ENCODE data around the gene KMT2B. TPM values are rescaled to one million over a fixed set of nuclear protein-coding genes. Genes with fewer than 3 reads are reported as not detected.

The KMT2B gene
- 13.9 TPM for polyA plus RNA-seq (2013, experiment 1 of 2)
- 13.0 TPM for polyA plus RNA-seq (2013, experiment 2 of 2)

- WGBS (ENCODE audit: extremely low coverage, insufficient coverage, low lambda C conversion rate): no CpG with 5 or more reads among the region's 109 CpGs
- H3K4ac ChIP-seq (ENCODE audit: low read depth, low read length): peak within 1 kb of the TSS; percentile 79
- H3K9ac ChIP-seq (ENCODE audit: low read length): peak within 1 kb of the TSS; percentile 95
Observed at GRCh38 chr19:35717665-35718344, at the start of gene KMT2B. Gene KMT2B (plus strand): TSS chr19:35718003. CDS start chr19:35718019, 16 bp downstream.

GRCh38 chr19:35669566-35669965 is 48.2 kb upstream of the KMT2B start:
- H3K56ac ChIP-seq (ENCODE audit: low read length): no peak overlapping the region
- H2BK5ac ChIP-seq (ENCODE audit: low read length): no peak overlapping the region
- no peak overlapping the region for H4K8ac ChIP-seq (ENCODE audit: low read depth, low read length)
- no peaks in the 10 kb centered on the region for H3K27me3 ChIP-seq (ENCODE audit: insufficient read depth, low read length, poor library complexity)
- no peaks in the 10 kb centered on the region for H3K79me1 ChIP-seq (ENCODE audit: low read length)
- no peak overlapping the region for H3K18ac ChIP-seq (ENCODE audit: low read length)
- no peak overlapping the region for H4K5ac ChIP-seq (ENCODE audit: low read length)
- H3K4ac ChIP-seq (ENCODE audit: low read depth, low read length): no peak overlapping the region
- no peak for DNase-seq
- H3K4me1 ChIP-seq (ENCODE audit: control insufficient read depth, low read depth, low read length): no peaks in the 10 kb centered on the region
- WGBS (ENCODE audit: extremely low coverage, insufficient coverage, low lambda C conversion rate): no CpG with 5 or more reads among the region's 6 CpGs
- no peak overlapping the region for H3K4me3 ChIP-seq (ENCODE audit: low read length)
- H2BK120ac ChIP-seq (ENCODE audit: low read depth, low read length): no peak overlapping the region
- no peak overlapping the region for H3K23ac ChIP-seq (ENCODE audit: low read length)
- H3K27ac ChIP-seq (ENCODE audit: low read depth, low read length): no peak overlapping the region
- H2BK15ac ChIP-seq (replicated peaks; ENCODE audit: low read depth): no peak overlapping the region
- no peak overlapping the region for H3K9ac ChIP-seq (ENCODE audit: low read length)
- H3K79me2 ChIP-seq (ENCODE audit: control insufficient read depth, insufficient read depth, low read length): no peaks in the 10 kb centered on the region
- no peaks in the 10 kb centered on the region for H3K36me3 ChIP-seq (ENCODE audit: control insufficient read depth, insufficient read depth, low read length)
- no peak overlapping the region for H2AK5ac ChIP-seq (ENCODE audit: low read length)
- H3K4me2 ChIP-seq (ENCODE audit: low read length): no peak overlapping the region

More at GRCh38 chr19:35717665-35718344, at the start of gene KMT2B:
- Histone ChIP-seq H2BK120ac (ENCODE audit: low read depth, low read length) (no peak within 1 kb of the TSS), H3K18ac (ENCODE audit: low read length) (peak within 1 kb of the TSS; percentile 77), H2BK15ac (replicated peaks; ENCODE audit: low read depth) (no peak within 1 kb of the TSS), H4K5ac (ENCODE audit: low read length) (no peak within 1 kb of the TSS), H3K27me3 (ENCODE audit: insufficient read depth, low read length, poor library complexity) (no peaks in the 10 kb centered on the region), H3K23ac (ENCODE audit: low read length) (peak within 1 kb of the TSS; percentile 7), H3K36me3 (ENCODE audit: control insufficient read depth, insufficient read depth, low read length) (peaks cover 6% of the 10 kb centered on the region), H3K4me3 (ENCODE audit: low read length) (peak within 1 kb of the TSS; percentile 90), H3K4me1 (ENCODE audit: control insufficient read depth, low read depth, low read length) (peaks cover 5% of the 10 kb centered on the region), H4K8ac (ENCODE audit: low read depth, low read length) (no peak within 1 kb of the TSS), H3K56ac (ENCODE audit: low read length) (peak within 1 kb of the TSS; percentile 98), H3K79me2 (ENCODE audit: control insufficient read depth, insufficient read depth, low read length) (peaks cover 13% of the 10 kb centered on the region), H3K27ac (ENCODE audit: low read depth, low read length) (peak within 1 kb of the TSS; percentile 90), H2BK5ac (ENCODE audit: low read length) (peak within 1 kb of the TSS; percentile 45), H2AK5ac (ENCODE audit: low read length) (no peak within 1 kb of the TSS), H3K79me1 (ENCODE audit: low read length) (peaks cover 13% of the 10 kb centered on the region), H3K4me2 (ENCODE audit: low read length) (peak within 1 kb of the TSS; percentile 99)
- no peak for DNase-seq

DNA sequence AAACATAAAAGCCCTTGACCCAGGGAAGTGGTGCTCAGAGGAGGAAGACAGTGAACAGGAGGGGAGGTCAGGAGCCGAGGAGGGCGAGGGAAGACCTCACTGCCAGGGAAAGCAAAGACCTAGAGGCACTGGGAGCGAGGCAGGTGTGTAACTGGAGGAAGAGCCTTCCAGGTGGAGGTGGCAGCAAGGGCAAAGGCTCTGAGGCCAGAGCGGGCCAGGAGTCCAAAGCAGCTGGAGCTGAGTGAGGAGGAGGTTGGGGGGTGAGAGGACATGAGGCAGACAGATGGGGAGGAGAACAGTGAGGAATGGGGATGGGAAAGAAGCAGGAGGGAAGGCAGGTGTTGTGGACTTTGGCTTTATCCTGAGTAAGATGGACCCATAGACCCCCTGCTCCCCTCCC is 47.8 kb upstream of the KMT2B start:
- no peak overlapping the region for H3K9ac ChIP-seq (ENCODE audit: low read length)
- H3K79me2 ChIP-seq (ENCODE audit: control insufficient read depth, insufficient read depth, low read length): no peaks in the 10 kb centered on the region
- no peak for DNase-seq
- no peak overlapping the region for H3K23ac ChIP-seq (ENCODE audit: low read length)
- no peak overlapping the region for H2AK5ac ChIP-seq (ENCODE audit: low read length)
- no peaks in the 10 kb centered on the region for H3K27me3 ChIP-seq (ENCODE audit: insufficient read depth, low read length, poor library complexity)
- H4K5ac ChIP-seq (ENCODE audit: low read length): no peak overlapping the region
- no peak overlapping the region for H3K27ac ChIP-seq (ENCODE audit: low read depth, low read length)
- no peak overlapping the region for H3K56ac ChIP-seq (ENCODE audit: low read length)
- H3K36me3 ChIP-seq (ENCODE audit: control insufficient read depth, insufficient read depth, low read length): no peaks in the 10 kb centered on the region
- no peak overlapping the region for H2BK15ac ChIP-seq (replicated peaks; ENCODE audit: low read depth)
- H2BK5ac ChIP-seq (ENCODE audit: low read length): no peak overlapping the region
- H4K8ac ChIP-seq (ENCODE audit: low read depth, low read length): no peak overlapping the region
- H3K4ac ChIP-seq (ENCODE audit: low read depth, low read length): no peak overlapping the region
- H3K18ac ChIP-seq (ENCODE audit: low read length): no peak overlapping the region
- WGBS (ENCODE audit: extremely low coverage, insufficient coverage, low lambda C conversion rate): no CpG with 5 or more reads among the region's 4 CpGs
- H2BK120ac ChIP-seq (ENCODE audit: low read depth, low read length): no peak overlapping the region
- no peaks in the 10 kb centered on the region for H3K79me1 ChIP-seq (ENCODE audit: low read length)
- H3K4me3 ChIP-seq (ENCODE audit: low read length): no peak overlapping the region
- H3K4me2 ChIP-seq (ENCODE audit: low read length): no peak overlapping the region
- H3K4me1 ChIP-seq (ENCODE audit: control insufficient read depth, low read depth, low read length): no peaks in the 10 kb centered on the region

- no peak overlapping the region for H3K23ac ChIP-seq (ENCODE audit: low read length)
- no peak overlapping the region for H2BK5ac ChIP-seq (ENCODE audit: low read length)
- no peaks in the 10 kb centered on the region for H3K79me2 ChIP-seq (ENCODE audit: control insufficient read depth, insufficient read depth, low read length)
- DNase-seq: no peak
- no peaks in the 10 kb centered on the region for H3K79me1 ChIP-seq (ENCODE audit: low read length)
- no CpG with 5 or more reads among the region's 1 CpG for WGBS (ENCODE audit: extremely low coverage, insufficient coverage, low lambda C conversion rate)
- no peak overlapping the region for H4K8ac ChIP-seq (ENCODE audit: low read depth, low read length)
- no peak overlapping the region for H2AK5ac ChIP-seq (ENCODE audit: low read length)
- H3K36me3 ChIP-seq (ENCODE audit: control insufficient read depth, insufficient read depth, low read length): no peaks in the 10 kb centered on the region
- H3K4me1 ChIP-seq (ENCODE audit: control insufficient read depth, low read depth, low read length): no peaks in the 10 kb centered on the region
- H3K27me3 ChIP-seq (ENCODE audit: insufficient read depth, low read length, poor library complexity): no peaks in the 10 kb centered on the region
- no peak overlapping the region for H4K5ac ChIP-seq (ENCODE audit: low read length)
- no peak overlapping the region for H3K56ac ChIP-seq (ENCODE audit: low read length)
- no peak overlapping the region for H2BK15ac ChIP-seq (replicated peaks; ENCODE audit: low read depth)
- H3K9ac ChIP-seq (ENCODE audit: low read length): no peak overlapping the region
- no peak overlapping the region for H3K4ac ChIP-seq (ENCODE audit: low read depth, low read length)
- H3K4me3 ChIP-seq (ENCODE audit: low read length): no peak overlapping the region
- no peak overlapping the region for H3K4me2 ChIP-seq (ENCODE audit: low read length)
- no peak overlapping the region for H3K27ac ChIP-seq (ENCODE audit: low read depth, low read length)
- H2BK120ac ChIP-seq (ENCODE audit: low read depth, low read length): no peak overlapping the region
- H3K18ac ChIP-seq (ENCODE audit: low read length): no peak overlapping the region
Observed at GRCh38 chr19:35670686-35671085, 47.1 kb upstream of the KMT2B start.

GRCh38 chr19:35671818-35672217 is 46.0 kb upstream of the KMT2B start:
- Histone ChIP-seq H4K5ac (ENCODE audit: low read length) (no peak overlapping the region), H2BK120ac (ENCODE audit: low read depth, low read length) (no peak overlapping the region), H3K27ac (ENCODE audit: low read depth, low read length) (no peak overlapping the region), H3K27me3 (ENCODE audit: insufficient read depth, low read length, poor library complexity) (no peaks in the 10 kb centered on the region), H3K4me1 (ENCODE audit: control insufficient read depth, low read depth, low read length) (no peaks in the 10 kb centered on the region), H3K79me1 (ENCODE audit: low read length) (no peaks in the 10 kb centered on the region), H3K36me3 (ENCODE audit: control insufficient read depth, insufficient read depth, low read length) (no peaks in the 10 kb centered on the region), H2BK5ac (ENCODE audit: low read length) (no peak overlapping the region), H2BK15ac (replicated peaks; ENCODE audit: low read depth) (no peak overlapping the region), H3K56ac (ENCODE audit: low read length) (no peak overlapping the region), H3K4me2 (ENCODE audit: low read length) (no peak overlapping the region), H3K4ac (ENCODE audit: low read depth, low read length) (no peak overlapping the region), H3K9ac (ENCODE audit: low read length) (no peak overlapping the region), H3K4me3 (ENCODE audit: low read length) (no peak overlapping the region), H3K79me2 (ENCODE audit: control insufficient read depth, insufficient read depth, low read length) (no peaks in the 10 kb centered on the region), H3K23ac (ENCODE audit: low read length) (no peak overlapping the region), H3K18ac (ENCODE audit: low read length) (no peak overlapping the region), H4K8ac (ENCODE audit: low read depth, low read length) (no peak overlapping the region), H2AK5ac (ENCODE audit: low read length) (no peak overlapping the region)
- no CpG with 5 or more reads among the region's 3 CpGs for WGBS (ENCODE audit: extremely low coverage, insufficient coverage, low lambda C conversion rate)
- DNase-seq: peak; percentile 31

All from mesendoderm (in vitro differentiated cells).